Skeletal muscle tissue (tissue), 4 donors: ENCODE results near the gene HIRIP3. TPM values are rescaled to one million over a fixed set of nuclear protein-coding genes. Genes with fewer than 3 reads are reported as not detected.

Experiments used
- H3K27ac ChIP-seq: one replicate; pipeline ENCODE4 v1.7.0; 2013; ENCODE audit warnings: mild to moderate bottlenecking, low read depth, low read length, inconsistent platforms
- H3K27me3 ChIP-seq, 3 donors: one replicate each; pipeline ENCODE4 v1.7.0; 2013; ENCODE audit warnings: low read length in 3 of 3; ENCODE audit not compliant: control insufficient read depth in 3 of 3, insufficient read depth in 3 of 3
- H3K36me3 ChIP-seq, 3 donors: one replicate each; pipeline ENCODE4 v1.7.0; 2013; ENCODE audit warnings: low read length in 3 of 3; ENCODE audit not compliant: control insufficient read depth in 3 of 3, insufficient read depth in 3 of 3
- H3K4me1 ChIP-seq, 3 donors: one replicate each; pipeline ENCODE4 v1.7.0; 2013; ENCODE audit warnings: low read length in 3 of 3, mild to moderate bottlenecking in 3 of 3; ENCODE audit not compliant: control insufficient read depth in 3 of 3, insufficient read depth in 3 of 3
- H3K4me3 ChIP-seq, 3 donors: one replicate each; pipeline ENCODE4 v1.7.0; 2013; ENCODE audit warnings: low read length in 3 of 3
- H3K9ac ChIP-seq, 3 donors: one replicate each; pipeline ENCODE4 v1.7.0; 2013; ENCODE audit warnings: low read length in 3 of 3, mild to moderate bottlenecking in 3 of 3, moderate library complexity in 2 of 3, low read depth in 1 of 3
- H3K9me3 ChIP-seq, 3 donors: one replicate each; pipeline ENCODE4 v1.7.0; 2013; ENCODE audit warnings: low read length in 3 of 3; ENCODE audit not compliant: control insufficient read depth in 3 of 3
- total RNA-seq: library from RNA; depleted of rRNA; stranded (reverse); fragments of >200 nt; gene quantifications from one replicate; pipeline ENCODE4 v1.2.3, GENCODE V29; 2014
- donor health status: Osteomylitis.

HIRIP3 gene
- total RNA-seq, 1 donor from 2014 or later = 9.4 TPM

DNA sequence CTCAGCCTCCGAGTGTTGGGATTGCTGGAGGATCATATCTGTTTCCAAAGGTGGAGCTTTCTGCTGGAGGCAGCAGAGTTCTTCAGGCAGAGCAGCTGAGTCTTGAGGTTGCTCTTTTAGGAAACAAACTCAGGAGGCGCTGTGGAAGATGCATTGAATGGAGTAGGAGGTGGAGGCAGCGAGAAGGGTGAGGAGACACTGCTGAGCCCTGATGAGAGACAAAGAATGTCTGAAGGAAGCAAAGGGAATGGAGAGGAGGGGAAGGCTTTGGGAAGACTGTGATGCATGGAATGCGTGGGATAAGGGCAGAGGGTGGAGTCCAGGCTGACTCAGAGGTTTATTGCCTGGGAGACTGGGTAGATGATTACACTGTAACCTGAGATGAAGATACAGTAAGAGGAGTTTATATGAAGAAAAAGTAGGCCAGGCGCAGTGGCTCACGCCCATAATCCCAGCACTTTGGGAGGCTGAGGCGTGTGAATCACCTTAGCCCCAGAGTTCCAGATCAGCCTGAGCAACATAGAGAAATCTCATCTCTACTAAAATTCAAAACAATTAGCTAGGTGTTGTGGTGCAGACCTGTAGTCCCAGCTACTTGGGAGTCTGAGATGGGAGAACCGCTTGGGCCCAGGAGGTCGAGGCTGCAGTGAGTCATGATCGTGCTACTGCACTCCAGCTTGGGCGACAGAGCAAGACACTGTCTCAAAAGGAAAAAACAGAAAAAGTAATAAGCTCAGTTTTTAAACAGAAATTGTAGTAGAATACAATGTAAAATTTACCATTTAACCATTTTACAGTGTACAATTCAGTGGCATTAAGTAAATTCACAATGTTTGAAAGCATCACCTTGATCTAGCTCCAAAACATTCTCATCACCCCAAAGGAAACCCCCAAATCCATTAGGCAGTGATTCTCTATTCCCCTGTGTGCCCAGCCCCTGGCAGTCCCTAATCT, 51.3 kb downstream of the HIRIP3 start:
- peak overlapping the region; percentile 40 for H3K27ac ChIP-seq
- no peak overlapping the region for H3K9ac ChIP-seq
- no peaks in the 10 kb centered on the region for H3K36me3 ChIP-seq
- H3K4me1 ChIP-seq = peaks cover 0 to 7% (median 3%) of the 10 kb centered on the region in 3 donors
- H3K4me3 ChIP-seq = no peak overlapping the region
- H3K27me3 ChIP-seq = no peaks in the 10 kb centered on the region
- no peaks in the 10 kb centered on the region for H3K9me3 ChIP-seq

Other genes with a start within 250 kb of the HIRIP3 start
- 1.0 TPM for gene C16orf54, start 249.6 kb downstream of the HIRIP3 start, total RNA-seq
- not detected for gene ZG16, start 217.4 kb downstream of the HIRIP3 start, total RNA-seq
- gene KIF22, start 204.9 kb downstream of the HIRIP3 start, total RNA-seq = 33.4 TPM
- 141 TPM for gene MAZ, start 189.1 kb downstream of the HIRIP3 start, total RNA-seq
- 0.52 TPM for gene PRRT2, start 183.4 kb downstream of the HIRIP3 start, total RNA-seq
- 8.9 TPM for gene PAGR1, start 179.5 kb downstream of the HIRIP3 start, total RNA-seq
- gene MVP, start 175.2 kb downstream of the HIRIP3 start, total RNA-seq = 28.2 TPM
- gene CDIPT, start 132.4 kb downstream of the HIRIP3 start, total RNA-seq = 24.5 TPM
- 2.1 TPM for gene SEZ6L2, start 96.1 kb downstream of the HIRIP3 start, total RNA-seq
- not detected for gene ASPHD1, start 95.1 kb downstream of the HIRIP3 start, total RNA-seq
- 4.2 TPM for gene KCTD13, start 69.4 kb downstream of the HIRIP3 start, total RNA-seq
- gene TMEM219, start 33.5 kb downstream of the HIRIP3 start, total RNA-seq = 35.0 TPM
- 35.0 TPM for gene TAOK2, start 21.7 kb downstream of the HIRIP3 start, total RNA-seq
- 12.5 TPM for gene INO80E, start 624 bp upstream of the HIRIP3 start, total RNA-seq
- 0.52 TPM for gene DOC2A, start 15.4 kb upstream of the HIRIP3 start, total RNA-seq
- not detected for gene C16orf92, start 27.6 kb upstream of the HIRIP3 start, total RNA-seq
- gene TLCD3B, start 35.7 kb upstream of the HIRIP3 start, total RNA-seq = 0.52 TPM
- gene ALDOA, start 70.1 kb upstream of the HIRIP3 start, total RNA-seq = 1,497 TPM
- gene PPP4C, start 80.4 kb upstream of the HIRIP3 start, total RNA-seq = 72.0 TPM
- gene TBX6, start 96.3 kb upstream of the HIRIP3 start, total RNA-seq = not detected
- 14.1 TPM for gene YPEL3, start 100.6 kb upstream of the HIRIP3 start, total RNA-seq
- 0.52 TPM for gene GDPD3, start 117.9 kb upstream of the HIRIP3 start, total RNA-seq
- gene MAPK3, start 127.6 kb upstream of the HIRIP3 start, total RNA-seq = 14.6 TPM
- gene CORO1A, start 188.0 kb upstream of the HIRIP3 start, total RNA-seq = 8.4 TPM
- gene BOLA2B, start 198.0 kb upstream of the HIRIP3 start, total RNA-seq = 23.5 TPM
- 11.0 TPM for gene SLX1A, start 198.3 kb upstream of the HIRIP3 start, total RNA-seq
- 1.6 TPM for gene SULT1A3, start 203.6 kb upstream of the HIRIP3 start, total RNA-seq